Mammary epithelial cell (primary cell): ENCODE measurements around the gene RARG.

ENCODE experiments used
- EZH2 ChIP-seq: IDR thresholded peaks from 2 replicates; pipeline ENCODE4 v1.6.1; 2012; ENCODE audit warnings: low read length, inconsistent platforms, borderline replicate concordance
- TF ChIP-seq, protein P1 (sequence below), 2 donors: IDR thresholded peaks in 1 of 2; conservative IDR thresholded peaks in 1 of 2; 2 replicates each; pipeline ENCODE4 v1.5.1; 2011 to 2012; ENCODE audit warnings: inconsistent platforms in 2 of 2, low read length in 2 of 2, mild to moderate bottlenecking in 2 of 2, control low read depth in 1 of 2, low read depth in 1 of 2; ENCODE audit not compliant: insufficient read depth in 1 of 2; ENCODE audit errors: extremely low read depth in 1 of 2

GRCh38 chr12:53224061-53224896, 7.7 kb downstream of the RARG start:
- TF ChIP-seq, protein P1, sequence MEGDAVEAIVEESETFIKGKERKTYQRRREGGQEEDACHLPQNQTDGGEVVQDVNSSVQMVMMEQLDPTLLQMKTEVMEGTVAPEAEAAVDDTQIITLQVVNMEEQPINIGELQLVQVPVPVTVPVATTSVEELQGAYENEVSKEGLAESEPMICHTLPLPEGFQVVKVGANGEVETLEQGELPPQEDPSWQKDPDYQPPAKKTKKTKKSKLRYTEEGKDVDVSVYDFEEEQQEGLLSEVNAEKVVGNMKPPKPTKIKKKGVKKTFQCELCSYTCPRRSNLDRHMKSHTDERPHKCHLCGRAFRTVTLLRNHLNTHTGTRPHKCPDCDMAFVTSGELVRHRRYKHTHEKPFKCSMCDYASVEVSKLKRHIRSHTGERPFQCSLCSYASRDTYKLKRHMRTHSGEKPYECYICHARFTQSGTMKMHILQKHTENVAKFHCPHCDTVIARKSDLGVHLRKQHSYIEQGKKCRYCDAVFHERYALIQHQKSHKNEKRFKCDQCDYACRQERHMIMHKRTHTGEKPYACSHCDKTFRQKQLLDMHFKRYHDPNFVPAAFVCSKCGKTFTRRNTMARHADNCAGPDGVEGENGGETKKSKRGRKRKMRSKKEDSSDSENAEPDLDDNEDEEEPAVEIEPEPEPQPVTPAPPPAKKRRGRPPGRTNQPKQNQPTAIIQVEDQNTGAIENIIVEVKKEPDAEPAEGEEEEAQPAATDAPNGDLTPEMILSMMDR (conservative IDR thresholded peaks at IDR 0.05 in 1 of 2, IDR thresholded peaks at IDR 0.05 in 1 of 2; ENCODE audit: extremely low read depth in 1 of 2, insufficient read depth in 1 of 2, low read depth in 1 of 2, low read length in 2 of 2) = peak; percentile 13 to 57
- no peak for TF ChIP-seq EZH2
